ENCODE data around the gene UBAP2L. TPM values are rescaled to one million over a fixed set of nuclear protein-coding genes. Genes with fewer than 3 reads are reported as not detected.

Gene UBAP2L
- total RNA-seq, 1 donor from 2014 or later = 218 TPM

GRCh38 chr1:154206196-154206595, 14.6 kb upstream of the UBAP2L start, which contains the start of gene CFAP141:
Gene CFAP141 (minus strand): TSS chr1:154206333. CDS start chr1:154206307, 26 bp downstream.
- H3K27me3 ChIP-seq (ENCODE audit: insufficient read depth, low read length) = no peaks in the 10 kb centered on the region

GRCh38 chr1:154207262-154207661, 13.5 kb upstream of the UBAP2L start:
- peaks cover 24% of the 10 kb centered on the region for H3K36me3 Mint-ChIP-seq (ENCODE audit: low read depth, unreplicated experiment)
- TF ChIP-seq CTCF (IDR thresholded peaks at IDR 0.05; ENCODE audit: insufficient read depth, low read depth, low read length) (no peak), EZH2 (IDR thresholded peaks at IDR 0.05; ENCODE audit: insufficient read depth, low read length) (no peak)

More at GRCh38 chr1:154206196-154206595, 14.6 kb upstream of the UBAP2L start, which contains the start of gene CFAP141:
- no peak within 1 kb of the TSS for H3K4me2 ChIP-seq (ENCODE audit: low read length)
- Mint-ChIP-seq H3K36me3 (ENCODE audit: low read depth, unreplicated experiment) (peaks cover 24% of the 10 kb centered on the region), H3K9me3 (ENCODE audit: unreplicated experiment) (no peaks in the 10 kb centered on the region), H3K4me1 (ENCODE audit: low read depth, unreplicated experiment) (peaks cover 7% of the 10 kb centered on the region), H3K27ac (ENCODE audit: unreplicated experiment) (peak within 1 kb of the TSS; percentile 43), H3K27me3 (ENCODE audit: low read depth, unreplicated experiment) (no peaks in the 10 kb centered on the region), H3K4me3 (ENCODE audit: unreplicated experiment) (no peak within 1 kb of the TSS)
- no peaks in the 10 kb centered on the region for H3K4me1 ChIP-seq (ENCODE audit: insufficient read depth, low read length)
- H3K27ac ChIP-seq (ENCODE audit: low read depth, low read length) = no peak within 1 kb of the TSS
- H3K36me3 ChIP-seq (ENCODE audit: insufficient read depth, low read length) = peaks cover 28% of the 10 kb centered on the region
- no peak within 1 kb of the TSS for H3K4me3 ChIP-seq (ENCODE audit: insufficient read depth, low read depth, low read length)
- no peaks in the 10 kb centered on the region for H3K9me3 ChIP-seq (ENCODE audit: insufficient read depth, low read depth, low read length)
- H2AFZ ChIP-seq (ENCODE audit: low read depth, low read length) = no peak within 1 kb of the TSS
- no peak within 1 kb of the TSS for H3K9ac ChIP-seq (ENCODE audit: low read length)
- FAIRE-seq = no peak
- TF ChIP-seq EZH2 (IDR thresholded peaks at IDR 0.05; ENCODE audit: insufficient read depth, low read length) (no peak), CTCF (IDR thresholded peaks at IDR 0.05; ENCODE audit: insufficient read depth, low read depth, low read length) (no peak)
- DNase-seq (ENCODE audit: low read depth) = no peak
- H4K20me1 ChIP-seq (ENCODE audit: insufficient read depth, low read length) = peaks cover 3% of the 10 kb centered on the region
- no peaks in the 10 kb centered on the region for H3K79me2 ChIP-seq (ENCODE audit: insufficient read depth, low read length)

GRCh38 chr1:154208677-154209388, 11.9 kb upstream of the UBAP2L start:
- no peak overlapping the region for H3K4me2 ChIP-seq (ENCODE audit: low read length)
- H3K4me3 ChIP-seq (ENCODE audit: insufficient read depth, low read depth, low read length) = no peak overlapping the region
- FAIRE-seq (no peak), DNase-seq (ENCODE audit: low read depth) (no peak)
- H3K27ac ChIP-seq (ENCODE audit: low read depth, low read length) = no peak overlapping the region
- no peaks in the 10 kb centered on the region for H3K79me2 ChIP-seq (ENCODE audit: insufficient read depth, low read length)
- H3K27ac Mint-ChIP-seq (ENCODE audit: unreplicated experiment) = no peak overlapping the region
- no peak for TF ChIP-seq EZH2 (IDR thresholded peaks at IDR 0.05; ENCODE audit: insufficient read depth, low read length)
- H3K4me3 Mint-ChIP-seq (ENCODE audit: unreplicated experiment) = peak overlapping the region; percentile 57
- no peak overlapping the region for H2AFZ ChIP-seq (ENCODE audit: low read depth, low read length)
- peaks cover 20% of the 10 kb centered on the region for H4K20me1 ChIP-seq (ENCODE audit: insufficient read depth, low read length)
- H3K9ac ChIP-seq (ENCODE audit: low read length) = no peak overlapping the region
- peaks cover 30% of the 10 kb centered on the region for H3K36me3 Mint-ChIP-seq (ENCODE audit: low read depth, unreplicated experiment)
- peaks cover 5% of the 10 kb centered on the region for H3K4me1 ChIP-seq (ENCODE audit: insufficient read depth, low read length)
- no peaks in the 10 kb centered on the region for H3K9me3 ChIP-seq (ENCODE audit: insufficient read depth, low read depth, low read length)
- no peaks in the 10 kb centered on the region for H3K9me3 Mint-ChIP-seq (ENCODE audit: unreplicated experiment)
- peaks cover 34% of the 10 kb centered on the region for H3K36me3 ChIP-seq (ENCODE audit: insufficient read depth, low read length)
- peaks cover 9% of the 10 kb centered on the region for H3K4me1 Mint-ChIP-seq (ENCODE audit: low read depth, unreplicated experiment)
- no peaks in the 10 kb centered on the region for H3K27me3 Mint-ChIP-seq (ENCODE audit: low read depth, unreplicated experiment)
- H3K27me3 ChIP-seq (ENCODE audit: insufficient read depth, low read length) = no peaks in the 10 kb centered on the region

More at GRCh38 chr1:154207262-154207661, 13.5 kb upstream of the UBAP2L start:
- no peak for DNase-seq (ENCODE audit: low read depth)
- no peaks in the 10 kb centered on the region for H3K4me1 ChIP-seq (ENCODE audit: insufficient read depth, low read length)
- no peak overlapping the region for H3K27ac ChIP-seq (ENCODE audit: low read depth, low read length)
- H4K20me1 ChIP-seq (ENCODE audit: insufficient read depth, low read length) = peaks cover 6% of the 10 kb centered on the region
- Mint-ChIP-seq H3K4me1 (ENCODE audit: low read depth, unreplicated experiment) (peaks cover 7% of the 10 kb centered on the region), H3K4me3 (ENCODE audit: unreplicated experiment) (no peak overlapping the region), H3K27me3 (ENCODE audit: low read depth, unreplicated experiment) (no peaks in the 10 kb centered on the region), H3K9me3 (ENCODE audit: unreplicated experiment) (no peaks in the 10 kb centered on the region), H3K27ac (ENCODE audit: unreplicated experiment) (no peak overlapping the region)
- no peaks in the 10 kb centered on the region for H3K79me2 ChIP-seq (ENCODE audit: insufficient read depth, low read length)
- H3K4me2 ChIP-seq (ENCODE audit: low read length) = no peak overlapping the region
- H2AFZ ChIP-seq (ENCODE audit: low read depth, low read length) = no peak overlapping the region
- no peak overlapping the region for H3K4me3 ChIP-seq (ENCODE audit: insufficient read depth, low read depth, low read length)
- peaks cover 30% of the 10 kb centered on the region for H3K36me3 ChIP-seq (ENCODE audit: insufficient read depth, low read length)
- H3K9ac ChIP-seq (ENCODE audit: low read length) = no peak overlapping the region
- H3K27me3 ChIP-seq (ENCODE audit: insufficient read depth, low read length) = no peaks in the 10 kb centered on the region
- no peak for FAIRE-seq
- H3K9me3 ChIP-seq (ENCODE audit: insufficient read depth, low read depth, low read length) = no peaks in the 10 kb centered on the region
